BJ (cell line): ENCODE results near the gene VAMP2. TPM values are rescaled to one million over a fixed set of nuclear protein-coding genes. Genes with fewer than 3 reads are reported as not detected.

Source experiments
- CTCF ChIA-PET: fragments of 350-600 bp; formaldehyde crosslinking; extraction: SDS; loops from one replicate; lab custom pipeline; 2021; ENCODE audit warnings: antibody characterized with exemption, inconsistent platforms; lab: Yijun Ruan, JAX
- POLR2A ChIA-PET: fragments of 300-600 bp; sonication (Branson Sonifier 250); formaldehyde crosslinking; extraction: SDS; loops from one replicate; lab custom pipeline; 2021; ENCODE audit warnings: antibody characterized with exemption; lab: Charles Lee
- DNase-seq: peaks from one replicate; pipeline ENCODE4 v3.0.0-alpha.2; 2011; ENCODE audit warnings: low read depth
- H3K27me3 ChIP-seq: 2 replicates; pipeline ENCODE4 v1.6.0; 2011; ENCODE audit warnings: low read length; ENCODE audit not compliant: control insufficient read depth, insufficient read depth
- H3K36me3 ChIP-seq: 2 replicates; pipeline ENCODE4 v1.5.1; 2011; ENCODE audit warnings: low read length; ENCODE audit not compliant: control insufficient read depth, insufficient read depth
- H3K4me3 ChIP-seq: 2 replicates; pipeline ENCODE4 v1.5.1; 2011; ENCODE audit warnings: low read depth, mild to moderate bottlenecking, control low read depth, low read length
- polyA plus RNA-seq: library from polyadenylated mRNA; depleted of rRNA; stranded (reverse); fragments of >200 nt; gene quantifications from 2 replicates; pipeline ENCODE4 v1.2.3, GENCODE V29; 2011
- TF ChIP-seq, protein P1 (sequence below): IDR thresholded peaks from 2 replicates; pipeline ENCODE4 v1.5.1; 2011; ENCODE audit warnings: low read depth, mild to moderate bottlenecking, control low read depth, inconsistent platforms, low read length, moderate library complexity; ENCODE audit not compliant: insufficient read depth

VAMP2 gene
- polyA plus RNA-seq, 1 experiment = 22.8 TPM

DNA sequence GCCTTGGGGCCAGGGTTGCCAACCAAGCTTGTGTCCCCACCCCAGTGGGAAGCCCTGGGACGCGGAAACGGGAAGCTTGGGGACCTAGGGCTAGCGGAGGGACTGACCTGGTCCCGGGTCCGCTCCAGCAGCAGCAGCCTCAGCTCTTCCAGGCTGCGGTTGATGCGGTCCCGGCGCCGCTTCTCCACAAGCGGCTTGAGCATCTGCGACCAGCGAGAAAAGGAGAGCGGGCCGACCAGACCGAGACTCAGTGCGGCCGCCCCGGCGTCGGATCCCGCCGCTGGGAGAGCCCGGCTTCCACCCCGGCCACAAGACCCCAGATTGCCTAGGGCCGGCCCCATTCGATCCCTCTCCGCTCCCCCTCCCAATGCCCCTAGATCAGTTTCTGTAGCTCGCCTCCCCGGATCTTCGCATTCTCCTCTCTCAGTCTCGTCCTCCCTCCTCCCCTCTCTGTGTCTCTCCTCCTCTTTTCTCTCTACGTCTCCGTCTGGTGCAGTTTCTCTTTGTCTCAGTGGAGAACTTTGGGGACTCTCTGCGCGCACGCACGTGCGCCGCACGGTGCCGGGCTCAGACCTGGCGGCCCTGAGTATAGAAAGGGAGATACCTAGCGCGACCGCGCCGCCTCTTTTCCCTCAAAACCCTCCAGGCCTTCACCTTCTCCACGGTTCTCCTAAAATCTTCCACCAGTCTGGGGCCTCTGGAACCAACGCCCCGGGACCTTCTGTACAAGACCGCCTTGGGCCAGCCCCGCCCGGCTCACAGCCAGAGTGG lies 39.6 kb downstream of the VAMP2 start:
- DNase-seq = no peak
- no peaks in the 10 kb centered on the region for H3K36me3 ChIP-seq
- no peaks in the 10 kb centered on the region; the same call in 1 of the 2 replicates for H3K27me3 ChIP-seq
- ChIA-PET POLR2A (interaction anchor here (0.6 to 0.7 kb wide), 2 partner anchors 10 to 565 kb away, joined by 3 to 7 read pairs; no protein-coding TSS in a partner anchor), CTCF (interaction anchor here (1.0 to 2.4 kb wide), 7 partner anchors 11 to 178 kb away, joined by 3 to 9 read pairs (median 4); no protein-coding TSS in a partner anchor)
- TF ChIP-seq, protein P1, sequence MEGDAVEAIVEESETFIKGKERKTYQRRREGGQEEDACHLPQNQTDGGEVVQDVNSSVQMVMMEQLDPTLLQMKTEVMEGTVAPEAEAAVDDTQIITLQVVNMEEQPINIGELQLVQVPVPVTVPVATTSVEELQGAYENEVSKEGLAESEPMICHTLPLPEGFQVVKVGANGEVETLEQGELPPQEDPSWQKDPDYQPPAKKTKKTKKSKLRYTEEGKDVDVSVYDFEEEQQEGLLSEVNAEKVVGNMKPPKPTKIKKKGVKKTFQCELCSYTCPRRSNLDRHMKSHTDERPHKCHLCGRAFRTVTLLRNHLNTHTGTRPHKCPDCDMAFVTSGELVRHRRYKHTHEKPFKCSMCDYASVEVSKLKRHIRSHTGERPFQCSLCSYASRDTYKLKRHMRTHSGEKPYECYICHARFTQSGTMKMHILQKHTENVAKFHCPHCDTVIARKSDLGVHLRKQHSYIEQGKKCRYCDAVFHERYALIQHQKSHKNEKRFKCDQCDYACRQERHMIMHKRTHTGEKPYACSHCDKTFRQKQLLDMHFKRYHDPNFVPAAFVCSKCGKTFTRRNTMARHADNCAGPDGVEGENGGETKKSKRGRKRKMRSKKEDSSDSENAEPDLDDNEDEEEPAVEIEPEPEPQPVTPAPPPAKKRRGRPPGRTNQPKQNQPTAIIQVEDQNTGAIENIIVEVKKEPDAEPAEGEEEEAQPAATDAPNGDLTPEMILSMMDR = no peak
- peak overlapping the region; percentile 59 for H3K4me3 ChIP-seq

DNA sequence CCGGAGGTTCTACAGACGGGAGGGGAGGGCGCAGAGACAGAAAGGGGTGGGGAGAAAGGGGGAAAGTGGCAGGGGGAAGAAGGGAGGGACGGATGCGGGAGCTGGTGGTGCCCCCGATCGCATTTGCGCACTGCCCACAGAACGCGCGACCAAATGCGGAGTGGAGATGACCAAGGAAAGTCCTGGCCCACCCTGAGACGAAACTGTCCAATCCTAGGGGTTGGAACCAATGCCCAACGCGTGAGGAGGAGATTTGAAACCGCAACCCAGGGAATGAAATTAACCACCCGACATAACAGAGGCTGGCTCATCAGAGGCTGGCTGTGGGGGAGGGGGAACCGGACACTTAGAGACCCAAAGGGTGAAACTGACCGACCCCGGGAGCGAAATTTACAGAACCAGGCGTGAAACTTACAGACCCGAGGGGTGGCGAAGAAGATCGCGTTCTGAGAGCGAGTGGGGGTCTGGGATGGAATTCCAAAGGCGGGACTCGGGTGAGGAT lies 40.3 kb downstream of the VAMP2 start:
- H3K27me3 ChIP-seq = no peaks in the 10 kb centered on the region; the same call in 1 of the 2 replicates
- peak overlapping the region; percentile 59 for H3K4me3 ChIP-seq
- TF ChIP-seq, protein P1 = no peak
- no peaks in the 10 kb centered on the region for H3K36me3 ChIP-seq
- ChIA-PET CTCF (interaction anchor here (0.7 to 2.4 kb wide), 8 partner anchors 11 to 287 kb away, joined by 3 to 9 read pairs (median 4); no protein-coding TSS in a partner anchor), POLR2A (no interaction called here)
- no peak for DNase-seq

- no peak for DNase-seq
- H3K36me3 ChIP-seq = no peaks in the 10 kb centered on the region
- H3K27me3 ChIP-seq = no peaks in the 10 kb centered on the region; the same call in 1 of the 2 replicates
- H3K4me3 ChIP-seq = peak overlapping the region; percentile 59
- POLR2A ChIA-PET = no interaction called here
- TF ChIP-seq, protein P1 = peak; percentile 34
- CTCF ChIA-PET = interaction anchor here (0.7 to 2.4 kb wide), 7 partner anchors 11 to 286 kb away, joined by 3 to 9 read pairs (median 4); no protein-coding TSS in a partner anchor
Measured at GRCh38 chr17:8121681-8122421, 40.9 kb downstream of the VAMP2 start.

- Histone ChIP-seq H3K36me3 (no peaks in the 10 kb centered on the region), H3K27me3 (peaks cover 4% of the 10 kb centered on the region), H3K4me3 (peak overlapping the region; percentile 59)
- no peak for DNase-seq
- POLR2A ChIA-PET = no interaction called here
- TF ChIP-seq, protein P1 = no peak
- CTCF ChIA-PET = interaction anchor here (1.4 to 2.4 kb wide), 3 partner anchors 11 to 180 kb away, joined by 4 to 9 read pairs (median 6); no protein-coding TSS in a partner anchor
Measured at GRCh38 chr17:8121407-8121680, 41.4 kb downstream of the VAMP2 start.
